SK-N-SH (cell line): ENCODE results near the gene IMPG1. TPM values are rescaled to one million over a fixed set of nuclear protein-coding genes. Genes with fewer than 3 reads are reported as not detected.

ENCODE experiments used
- CTCF ChIA-PET: fragments of 300-600, 350-600 bp; formaldehyde crosslinking; extraction: SDS; loops from one replicate; lab custom pipeline; 2021; lab: Yijun Ruan, JAX
- POLR2A ChIA-PET: fragments of 350-600 bp; sonication (Branson Sonifier 250); formaldehyde crosslinking; extraction: SDS; loops from one replicate; lab custom pipeline; 2020; ENCODE audit warnings: antibody characterized with exemption, inconsistent platforms; lab: Yijun Ruan, JAX
- DNase-seq: peaks from one replicate; pipeline ENCODE4 v3.0.0; 2012
- H2AFZ ChIP-seq: fragments of 200-600 bp; sonication (generic); 2 replicates; pipeline ENCODE4 v1.8.1; 2016; ENCODE audit warnings: antibody characterized with exemption, mild to moderate bottlenecking, low read depth
- H3F3A ChIP-seq: fragments of 200-600 bp; sonication (generic); replicated peaks from 2 replicates; pipeline ENCODE3; 2016; ENCODE audit warnings: antibody characterized with exemption, mild to moderate bottlenecking; ENCODE audit not compliant: insufficient read depth
- H3K27ac ChIP-seq, 2 experiments: fragments of 200-500 bp in 1 of 2; fragments of 200-600 bp in 1 of 2; sonication (Bioruptor generic) in 1 of 2; sonication (generic), shearing (Covaris generic) in 1 of 2; 2 replicates each; pipeline versions ENCODE4 v1.5.1 to v1.6.1; 2014 to 2016; ENCODE audit warnings: low read depth in 2 of 2, inconsistent platforms in 1 of 2, low read length in 1 of 2, mild to moderate bottlenecking in 1 of 2, mixed read lengths in 1 of 2
- H3K27me3 ChIP-seq: fragments of 200-600 bp; sonication (generic), shearing (Covaris generic); 2 replicates; pipeline ENCODE4 v1.6.1; 2016; ENCODE audit warnings: mixed run types; ENCODE audit not compliant: insufficient read depth
- H3K36me3 ChIP-seq, 2 experiments: fragments of 200-500 bp in 1 of 2; fragments of 200-600 bp in 1 of 2; sonication (Bioruptor generic) in 1 of 2; sonication (generic) in 1 of 2; replicated peaks in 1 of 2; 2 replicates each; pipeline versions ENCODE3 to v1.5.1; 2014 to 2016; ENCODE audit warnings: low read length in 1 of 2, mild to moderate bottlenecking in 1 of 2; ENCODE audit not compliant: insufficient read depth in 2 of 2, control insufficient read depth in 1 of 2
- H3K4me1 ChIP-seq, 2 experiments: fragments of 200-500 bp in 1 of 2; fragments of 200-600 bp in 1 of 2; sonication (Bioruptor generic) in 1 of 2; sonication (generic), shearing (Covaris generic) in 1 of 2; 2 replicates each; pipeline versions ENCODE4 v1.5.1 to v1.6.1; 2014 to 2016; ENCODE audit warnings: low read depth in 1 of 2, low read length in 1 of 2, mixed run types in 1 of 2; ENCODE audit not compliant: insufficient read depth in 2 of 2, control insufficient read depth in 1 of 2
- H3K4me2 ChIP-seq: fragments of 200-600 bp; sonication (generic), shearing (Covaris generic); 2 replicates; pipeline ENCODE4 v1.6.1; 2017; ENCODE audit warnings: mixed run types
- H3K4me3 ChIP-seq, 2 experiments: fragments of 200-500 bp in 1 of 2; fragments of 200-600 bp in 1 of 2; sonication (Bioruptor generic) in 1 of 2; sonication (generic), shearing (Covaris generic) in 1 of 2; 2 replicates each; pipeline versions ENCODE4 v1.5.1 to v1.8.1; 2014 to 2016; ENCODE audit warnings: low read depth in 2 of 2, inconsistent platforms in 1 of 2, low read length in 1 of 2, mild to moderate bottlenecking in 1 of 2, mixed read lengths in 1 of 2, moderate library complexity in 1 of 2
- H3K79me2 ChIP-seq: fragments of 200-600 bp; sonication (generic); 2 replicates; pipeline ENCODE4 v1.8.1; 2017; ENCODE audit warnings: mild to moderate bottlenecking; ENCODE audit not compliant: insufficient read depth
- H3K9ac ChIP-seq: fragments of 200-600 bp; sonication (generic); 2 replicates; pipeline ENCODE4 v1.6.1; 2017; ENCODE audit warnings: mixed run types
- H3K9me2 ChIP-seq: fragments of 200-600 bp; sonication (generic); 2 replicates; pipeline ENCODE4 v1.6.1; 2017; ENCODE audit warnings: mixed run types
- H3K9me3 ChIP-seq: fragments of 200-600 bp; sonication (generic); 2 replicates; pipeline ENCODE4 v1.6.1; 2017; ENCODE audit warnings: mixed run types, mild to moderate bottlenecking, moderate library complexity
- H4K20me1 ChIP-seq: fragments of 200-600 bp; sonication (generic); 2 replicates; pipeline ENCODE4 v1.6.1; 2017; ENCODE audit warnings: mild to moderate bottlenecking, mixed run types; ENCODE audit not compliant: insufficient read depth
- CHD2 ChIP-seq: fragments of 150-350 bp; IDR thresholded peaks from 2 replicates; pipeline ENCODE4 v1.6.1; 2018; ENCODE audit warnings: low read length; ENCODE audit not compliant: partially characterized antibody
- EZH2phosphoT487 ChIP-seq: fragments of 200-600 bp; sonication (generic); IDR thresholded peaks from 2 replicates; pipeline ENCODE4 v1.6.1; 2017; ENCODE audit warnings: low read depth, mixed run types, mild to moderate bottlenecking, antibody characterized with exemption, moderate library complexity, borderline replicate concordance
- FOSL2 ChIP-seq: IDR thresholded peaks from 2 replicates; pipeline ENCODE4 v1.4.0; 2012; ENCODE audit warnings: low read depth, mild to moderate bottlenecking, moderate library complexity, borderline replicate concordance
- FOXJ3 ChIP-seq: sonication (generic); formaldehyde crosslinking; IDR thresholded peaks from 2 replicates; pipeline ENCODE4 v1.5.1; 2020; ENCODE audit warnings: mild to moderate bottlenecking, missing genetic modification reagents
- GABPA ChIP-seq: IDR thresholded peaks from 2 replicates; pipeline ENCODE4 v1.4.0; 2012; ENCODE audit warnings: low read depth, mild to moderate bottlenecking
- NRF1 ChIP-seq: IDR thresholded peaks from 2 replicates; pipeline ENCODE4 v1.6.1; 2012; ENCODE audit warnings: low read depth, mild to moderate bottlenecking, low read length
- RAD21 ChIP-seq: IDR thresholded peaks from 2 replicates; pipeline ENCODE4 v1.6.1; 2012; ENCODE audit warnings: mild to moderate bottlenecking, low read length
- REST ChIP-seq: IDR thresholded peaks from 2 replicates; pipeline ENCODE4 v1.6.1; 2012; ENCODE audit warnings: mild to moderate bottlenecking, low read depth, low read length, moderate library complexity
- RXRA ChIP-seq: IDR thresholded peaks from 2 replicates; pipeline ENCODE4 v1.4.0; 2012; ENCODE audit warnings: low read depth, mild to moderate bottlenecking, borderline replicate concordance
- SMC3 ChIP-seq: IDR thresholded peaks from 2 replicates; pipeline ENCODE4 v1.6.1; 2012; ENCODE audit warnings: low read depth, low read length, improper control_type of control experiment
- TAF1 ChIP-seq: IDR thresholded peaks from 2 replicates; pipeline ENCODE4 v1.6.1; 2012; ENCODE audit warnings: low read depth, mild to moderate bottlenecking, low read length, moderate library complexity, borderline replicate concordance
- TCF12 ChIP-seq: IDR thresholded peaks from 2 replicates; pipeline ENCODE4 v1.4.0; 2012
- TEAD4 ChIP-seq: IDR thresholded peaks from 2 replicates; pipeline ENCODE4 v1.4.0; 2012; ENCODE audit warnings: mild to moderate bottlenecking, borderline replicate concordance; ENCODE audit not compliant: insufficient read depth
- USF1 ChIP-seq: IDR thresholded peaks from 2 replicates; pipeline ENCODE4 v1.4.0; 2012; ENCODE audit warnings: low read depth, borderline replicate concordance
- USF2 ChIP-seq: fragments of 150-350 bp; IDR thresholded peaks from 2 replicates; pipeline ENCODE4 v1.6.1; 2017; ENCODE audit warnings: antibody characterized with exemption, low read length, low read depth, borderline replicate concordance
- YY1 ChIP-seq: IDR thresholded peaks from 2 replicates; pipeline ENCODE4 v1.4.0; 2012; ENCODE audit warnings: low read depth, mild to moderate bottlenecking
- ZBTB33 ChIP-seq: IDR thresholded peaks from 2 replicates; pipeline ENCODE4 v1.4.0; 2012; ENCODE audit warnings: low read depth, borderline replicate concordance
- WGBS: methylation state at CpG from one replicate; pipeline ENCODE4 v1.1.6; 2017; ENCODE audit warnings: low lambda C conversion rate; 5-methylcytosine and 5-hydroxymethylcytosine counted together
- polyA plus RNA-seq, 3 experiments: library from polyadenylated mRNA; depleted of rRNA; stranded (reverse); fragments of >200 nt; gene quantifications; 2 replicates each; pipeline ENCODE4 v1.2.3, GENCODE V29; 2012

The IMPG1 gene
- polyA plus RNA-seq, 1 of the 3 experiments (the other 2 are of a cell fraction), result not detected

GRCh38 chr6:75968143-75968542, 104.3 kb downstream of the IMPG1 start:
- no peak for DNase-seq
- POLR2A ChIA-PET, result no interaction called here
- Histone ChIP-seq H3K4me3 (no peak overlapping the region), H3K9me3 (no peaks in the 10 kb centered on the region), H3K4me1 (no peaks in the 10 kb centered on the region), H2AFZ (no peak overlapping the region), H3K9me2 (no peaks in the 10 kb centered on the region), H4K20me1 (no peaks in the 10 kb centered on the region), H3K36me3 (no peaks in the 10 kb centered on the region), H3F3A (no peaks in the 10 kb centered on the region), H3K27ac (no peak overlapping the region), H3K4me2 (no peak overlapping the region), H3K79me2 (no peaks in the 10 kb centered on the region), H3K9ac (no peak overlapping the region), H3K27me3 (no peaks in the 10 kb centered on the region)
- no peak for TF ChIP-seq REST
- CTCF ChIA-PET, result interaction anchor here (1.0 to 1.4 kb wide), 2 partner anchors 33 to 74 kb away, joined by 3 to 5 read pairs; no protein-coding TSS in a partner anchor

- Histone ChIP-seq H4K20me1 (no peaks in the 10 kb centered on the region), H2AFZ (no peak overlapping the region), H3K27ac (no peak overlapping the region), H3K4me3 (no peak overlapping the region), H3K9me3 (no peaks in the 10 kb centered on the region), H3K4me1 (no peaks in the 10 kb centered on the region), H3K9me2 (no peaks in the 10 kb centered on the region), H3F3A (no peaks in the 10 kb centered on the region), H3K4me2 (no peak overlapping the region), H3K79me2 (no peaks in the 10 kb centered on the region), H3K36me3 (no peaks in the 10 kb centered on the region), H3K27me3 (no peaks in the 10 kb centered on the region), H3K9ac (no peak overlapping the region)
- CTCF ChIA-PET, result no interaction called here
- 20% methylated on average over 1 of the region's 1 CpG for WGBS
- no peak for DNase-seq
- TF ChIP-seq TCF12, result no peak
- no peak for TF ChIP-seq ZBTB33
- TF ChIP-seq SMC3, result no peak
- no peak for TF ChIP-seq USF2
- TF ChIP-seq EZH2phosphoT487, result no peak
- TF ChIP-seq RAD21, result no peak
- TF ChIP-seq USF1, result no peak
- TF ChIP-seq FOSL2, result no peak
- no peak for TF ChIP-seq YY1
- TF ChIP-seq CHD2, result no peak
- no peak for TF ChIP-seq TEAD4
- no peak for TF ChIP-seq NRF1
- TF ChIP-seq GABPA, result no peak
- no peak for TF ChIP-seq FOXJ3 (CRISPR knock-in tag)
- no peak for TF ChIP-seq TAF1
- TF ChIP-seq RXRA, result no peak
- POLR2A ChIA-PET, result no interaction called here
These were observed 108.9 kb downstream of the IMPG1 start for GRCh38 chr6:75963569-75963968.
